Measurements from ENCODE around the gene MRPL16.

DNA sequence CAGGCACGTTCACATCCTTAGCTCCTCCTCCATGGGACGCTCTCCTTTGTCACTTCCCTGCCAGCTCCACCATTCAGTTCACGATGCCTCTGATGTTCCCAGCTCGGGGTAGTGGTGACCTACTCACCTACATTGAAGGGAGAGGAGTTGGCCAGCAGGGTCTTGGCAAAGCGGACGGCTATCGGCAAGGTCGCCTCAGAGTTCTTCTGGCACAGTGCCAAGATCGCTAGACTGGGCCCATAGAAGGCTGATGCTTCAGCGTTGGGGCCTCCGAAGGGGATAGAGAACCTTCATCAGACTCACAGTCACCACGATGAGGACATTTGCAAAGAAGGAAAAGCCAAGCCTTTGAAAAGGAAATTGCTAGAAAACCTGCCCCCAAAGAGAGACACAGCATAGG is 31.7 kb upstream of the MRPL16 start:
- no peak for TF ChIP-seq CTCF (IDR thresholded peaks at IDR 0.05)
- no peak for TF ChIP-seq POLR2A (IDR thresholded peaks at IDR 0.05)
